HUDEP-2 (cell line): Measurements from ENCODE around the gene IGFALS.
A peak's percentile ranks its signal among the peaks of the same experiment; 100 is the strongest.
"Not testable (repeated sequence)": the region's sequence is repeated elsewhere in the genome, so short reads cannot be mapped to it uniquely, and the experiment has no call there.

ENCODE experiments used
- DNase-seq, 76 experiments: peaks; one replicate each; lab custom pipeline; 2025; ENCODE audit not compliant: unreplicated experiment in 76 of 76; lab: John Stamatoyannopoulos, UW

Gene IGFALS

GRCh38 chr16:1818873-1819525 lies 25.5 kb upstream of the IGFALS start:
- DNase-seq: no peak

- DNase-seq: no peak
These were observed 24.8 kb upstream of the IGFALS start for GRCh38 chr16:1818204-1818872.

- no peak for DNase-seq
These were observed 24.2 kb upstream of the IGFALS start for GRCh38 chr16:1817716-1818115.

- no peak for DNase-seq
These were observed 23.7 kb upstream of the IGFALS start for GRCh38 chr16:1817276-1817589.

- no peak for DNase-seq
These were observed 23.1 kb upstream of the IGFALS start for GRCh38 chr16:1816396-1817275.

- no peak for DNase-seq
These were observed 22.0 kb upstream of the IGFALS start for GRCh38 chr16:1815461-1815860.

- peak in 67 of 76 experiments; percentile 10 to 87 (median 69) for DNase-seq
These were observed 19.2 kb upstream of the IGFALS start for GRCh38 chr16:1812732-1813163.

GRCh38 chr16:1810536-1810935 lies 17.0 kb upstream of the IGFALS start:
- no peak for DNase-seq

GRCh38 chr16:1810106-1810505 lies 16.6 kb upstream of the IGFALS start:
- no peak for DNase-seq

- DNase-seq: no peak
These were observed 15.8 kb upstream of the IGFALS start for GRCh38 chr16:1809281-1809801.

GRCh38 chr16:1808691-1809090 lies 15.2 kb upstream of the IGFALS start:
- no peak for DNase-seq

GRCh38 chr16:1807626-1808025 lies 14.1 kb upstream of the IGFALS start:
- DNase-seq: no peak

- no peak for DNase-seq
These were observed 7.2 kb upstream of the IGFALS start for GRCh38 chr16:1800701-1801100.

GRCh38 chr16:1799263-1799662 lies 5.8 kb upstream of the IGFALS start:
- not testable (repeated sequence) for DNase-seq

- no peak for DNase-seq
These were observed 1.6 kb upstream of the IGFALS start for GRCh38 chr16:1794908-1795666.

- DNase-seq: no peak
These were observed 841 bp upstream of the IGFALS start for GRCh38 chr16:1794221-1794871.

- DNase-seq: no peak
These were observed 498 bp downstream of the IGFALS start for GRCh38 chr16:1792836-1793577.

- DNase-seq: no peak
These were observed 1.3 kb downstream of the IGFALS start for GRCh38 chr16:1791943-1792812.
